Thyroid gland (tissue), 4 donors: Measurements from ENCODE around the gene SLC38A2.

Source experiments
- CTCF ChIP-seq, 6 experiments: fragments of 200-600 bp in 3 of 6; fragments of 450-650 bp in 3 of 6; sonication (generic) in 3 of 6; IDR thresholded peaks; one replicate each; pipeline ENCODE4 v1.5.1; 2016 to 2019; ENCODE audit warnings: antibody characterized with exemption in 6 of 6, mild to moderate bottlenecking in 2 of 6, inconsistent platforms in 1 of 6, moderate library complexity in 1 of 6
- POLR2A ChIP-seq, 2 donors: fragments of 450-650 bp; IDR thresholded peaks; one replicate each; pipeline ENCODE4 v1.6.1; 2017; ENCODE audit warnings: antibody characterized with exemption in 2 of 2, mild to moderate bottlenecking in 2 of 2, moderate library complexity in 1 of 2

GRCh38 chr12:46391630-46392029 is 19.1 kb upstream of the SLC38A2 start:
- no peak for TF ChIP-seq CTCF (IDR thresholded peaks at IDR 0.05)
- TF ChIP-seq POLR2A (IDR thresholded peaks at IDR 0.05), result no peak
